MCF 10A (cell line): Measurements from ENCODE around the gene TYRP1. TPM values are rescaled to one million over a fixed set of nuclear protein-coding genes. Genes with fewer than 3 reads are reported as not detected.

Experiments
- BruUV-seq: library from RNA; stranded (reverse); fragments of 400-500 nt; replicated peaks from 2 replicates; lab custom pipeline; 2021; lab: Mats Ljungman, UMichigan
- CTCF ChIA-PET: fragments of 300-600 bp; sonication (Branson Sonifier 250); formaldehyde crosslinking; extraction: SDS; loops from one replicate; lab custom pipeline; 2021; ENCODE audit warnings: antibody characterized with exemption, inconsistent platforms; lab: Yijun Ruan, JAX
- POLR2A ChIA-PET: fragments of 300-600, 350-650 bp; sonication (Branson Sonifier 250); formaldehyde crosslinking; extraction: SDS; loops from one replicate; lab custom pipeline; 2020; ENCODE audit warnings: antibody characterized with exemption, inconsistent platforms; lab: Yijun Ruan, JAX
- DNase-seq: peaks from one replicate; pipeline ENCODE4 v3.0.0-alpha.2; 2018; ENCODE audit not compliant: unreplicated experiment
- H3K27ac Mint-ChIP-seq: one replicate; pipeline ENCODE4 v1.8.0; 2022; ENCODE audit warnings: mild to moderate bottlenecking, low read depth, mixed read lengths; ENCODE audit not compliant: unreplicated experiment
- H3K27me3 Mint-ChIP-seq: one replicate; pipeline ENCODE4 v1.8.0; 2022; ENCODE audit warnings: mixed read lengths; ENCODE audit not compliant: insufficient read depth, unreplicated experiment
- H3K36me3 Mint-ChIP-seq: one replicate; pipeline ENCODE4 v1.8.0; 2022; ENCODE audit warnings: mild to moderate bottlenecking, moderate library complexity, mixed read lengths; ENCODE audit not compliant: insufficient read depth, unreplicated experiment
- H3K4me1 Mint-ChIP-seq: one replicate; pipeline ENCODE4 v1.8.0; 2022; ENCODE audit warnings: mixed read lengths; ENCODE audit not compliant: insufficient read depth, unreplicated experiment
- H3K4me3 Mint-ChIP-seq: one replicate; pipeline ENCODE4 v1.8.0; 2022; ENCODE audit warnings: mild to moderate bottlenecking, moderate library complexity, mixed read lengths; ENCODE audit not compliant: unreplicated experiment
- H3K9me3 Mint-ChIP-seq: one replicate; pipeline ENCODE4 v1.8.0; 2022; ENCODE audit warnings: mixed read lengths; ENCODE audit not compliant: unreplicated experiment
- CTCF ChIP-seq: fragments of 200-600 bp; IDR thresholded peaks from one replicate; pipeline ENCODE4 v1.8.0; 2022; ENCODE audit warnings: antibody characterized with exemption, mild to moderate bottlenecking; ENCODE audit not compliant: unreplicated experiment
- intact Hi-C: fragments of 100-400 bp; cut with micrococcal nuclease; formaldehyde crosslinking; loops from 2 replicates; pipeline ENCODE4 v1.14.1; 2022
- total RNA-seq: library from RNA; stranded (reverse); gene quantifications from 2 replicates; pipeline ENCODE4 v1.2.3, GENCODE V29; 2022

TYRP1 gene
- total RNA-seq, 1 experiment from 2014 or later: not detected

DNA sequence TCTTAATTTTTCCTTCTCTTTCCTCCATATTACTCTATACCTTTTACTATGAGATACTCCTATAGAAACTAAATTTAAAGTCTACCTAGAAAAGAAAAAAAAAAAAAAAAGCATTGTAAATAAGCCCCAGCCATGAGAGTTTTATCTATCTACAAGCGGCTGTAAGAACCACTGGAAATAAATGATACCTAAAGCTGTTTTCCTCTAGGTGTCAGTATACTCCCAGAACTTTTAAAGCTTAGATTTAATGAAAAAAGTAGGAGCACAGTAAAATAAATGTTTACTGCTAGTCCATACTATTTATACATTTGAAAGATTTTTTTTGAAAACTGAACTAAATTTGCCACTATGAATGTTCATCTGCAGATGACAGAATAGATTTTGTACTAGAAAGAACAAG, 26.2 kb downstream of the TYRP1 start:
- DNase-seq: peak; percentile 35
- intact Hi-C loops: loop anchor here (1.0 kb wide), 1 partner anchor 369 kb away; no protein-coding TSS in a partner anchor

DNA sequence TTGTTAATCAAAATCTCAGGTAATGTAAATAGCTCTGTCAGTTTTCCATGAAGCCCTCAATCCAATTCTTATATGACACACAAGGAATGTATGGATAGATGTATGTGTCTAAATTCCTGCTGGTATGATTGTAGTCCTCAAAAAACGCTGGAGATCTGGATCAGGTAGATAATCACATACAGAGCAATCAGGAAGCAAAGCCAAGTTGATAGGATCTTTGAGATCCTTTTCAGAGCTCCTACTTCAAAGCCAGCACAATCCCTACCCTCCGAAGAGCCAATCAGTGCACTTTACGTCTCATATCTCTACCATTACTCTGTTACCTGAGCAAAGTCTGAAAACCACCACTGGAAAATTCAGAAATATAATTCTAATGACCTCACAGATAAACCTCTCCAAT, 27.4 kb downstream of the TYRP1 start:
- Mint-ChIP-seq H3K4me1 (peaks cover 32% of the 10 kb centered on the region), H3K27me3 (no peaks in the 10 kb centered on the region), H3K36me3 (no peaks in the 10 kb centered on the region), H3K27ac (no peak overlapping the region), H3K4me3 (no peak overlapping the region), H3K9me3 (no peaks in the 10 kb centered on the region)
- BruUV-seq: no TSS peak
- TF ChIP-seq CTCF: no peak
- ChIA-PET POLR2A (interaction anchor here (1.6 to 2.3 kb wide), 2 partner anchors 56 to 164 kb away, joined by 6 to 8 read pairs; no protein-coding TSS in a partner anchor), CTCF (interaction anchor here (0.6 to 3.0 kb wide), 7 partner anchors 16 to 384 kb away, joined by 3 to 39 read pairs (median 7); no protein-coding TSS in a partner anchor)
- intact Hi-C loops: loop anchor here (5.0 kb wide), 2 partner anchors 312 to 692 kb away; no protein-coding TSS in a partner anchor
- DNase-seq: no peak

More for the DNA sequence above, 26.2 kb downstream of the TYRP1 start:
- ChIA-PET CTCF (interaction anchor here (0.6 to 3.0 kb wide), 29 partner anchors 9 to 1807 kb away, joined by 3 to 39 read pairs (median 6); partner anchors contain the start of gene LURAP1L), POLR2A (interaction anchor here (0.6 to 2.3 kb wide), 3 partner anchors 57 to 969 kb away, joined by 4 to 8 read pairs (median 6); no protein-coding TSS in a partner anchor)
- BruUV-seq: no TSS peak
- peaks cover 32% of the 10 kb centered on the region for H3K4me1 Mint-ChIP-seq
- TF ChIP-seq CTCF: peak; percentile 31
- H3K27ac Mint-ChIP-seq: no peak overlapping the region
- no peaks in the 10 kb centered on the region for H3K27me3 Mint-ChIP-seq
- no peak overlapping the region for H3K4me3 Mint-ChIP-seq
- no peaks in the 10 kb centered on the region for H3K9me3 Mint-ChIP-seq
- H3K36me3 Mint-ChIP-seq: no peaks in the 10 kb centered on the region

DNA sequence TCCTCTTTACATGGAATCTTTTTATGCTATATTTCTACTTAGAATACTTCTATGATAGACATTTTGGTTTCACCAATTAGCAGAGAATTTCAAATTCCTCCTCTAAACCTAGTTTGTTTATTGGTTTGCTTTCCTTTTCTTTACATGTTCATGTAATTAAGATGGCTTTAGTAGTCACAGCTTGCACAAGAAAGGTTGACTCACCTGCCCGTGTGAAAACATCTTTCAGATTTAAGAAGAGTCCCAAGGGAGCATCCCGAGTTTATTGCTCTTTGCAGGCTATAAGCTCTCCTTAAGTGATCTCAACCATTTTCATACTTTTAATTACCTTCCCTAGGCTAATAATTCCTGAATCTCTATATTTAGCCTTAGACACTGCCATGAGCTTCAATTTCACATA, 28.9 kb downstream of the TYRP1 start:
- Mint-ChIP-seq H3K27ac (peak overlapping the region; percentile 67), H3K9me3 (no peaks in the 10 kb centered on the region), H3K4me3 (no peak overlapping the region), H3K27me3 (no peaks in the 10 kb centered on the region), H3K4me1 (peaks cover 32% of the 10 kb centered on the region), H3K36me3 (no peaks in the 10 kb centered on the region)
- peak; percentile 69 for DNase-seq
- no peak for TF ChIP-seq CTCF
- POLR2A ChIA-PET: interaction anchor here (0.5 to 3.7 kb wide), 10 partner anchors 13 to 370 kb away, joined by 3 to 29 read pairs (median 4); partner anchors contain the start of gene LURAP1L
- no TSS peak for BruUV-seq
- CTCF ChIA-PET: interaction anchor here (0.6 to 9.4 kb wide), 22 partner anchors 10 to 1373 kb away, joined by 3 to 131 read pairs (median 4); partner anchors contain the start of gene LURAP1L
- intact Hi-C loops: loop anchor here (2.0 to 5.0 kb wide), 3 partner anchors 93 to 690 kb away; no protein-coding TSS in a partner anchor

DNA sequence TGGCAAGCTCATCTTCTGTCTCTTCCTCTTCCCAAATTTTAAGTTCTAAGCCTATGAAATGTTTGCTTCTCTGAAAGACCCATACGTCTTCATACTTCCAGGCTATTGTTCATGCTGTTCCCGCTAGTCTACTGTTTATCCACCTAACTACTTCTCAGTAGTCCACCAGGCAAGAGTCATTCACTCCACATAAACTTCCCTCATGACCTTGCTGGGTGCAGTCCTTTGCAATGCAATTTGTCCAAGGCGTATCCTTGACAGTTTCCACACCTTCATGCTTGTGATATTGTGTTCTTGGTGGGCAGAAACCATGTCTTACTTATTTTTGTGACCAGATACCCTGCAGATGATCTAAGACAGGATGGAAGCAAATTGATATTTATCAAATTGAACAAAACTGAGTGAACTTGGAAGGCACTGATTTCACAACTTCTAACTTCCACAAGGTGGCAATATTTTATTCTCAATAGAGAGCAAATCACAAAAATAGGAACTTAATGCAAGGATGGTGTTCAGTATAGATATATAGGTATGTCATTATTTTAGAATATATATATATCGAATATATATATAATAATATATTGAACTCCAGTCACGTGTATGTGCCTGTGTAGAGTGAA, 30.3 kb downstream of the TYRP1 start:
- Mint-ChIP-seq H3K36me3 (no peaks in the 10 kb centered on the region), H3K4me1 (peaks cover 29% of the 10 kb centered on the region), H3K4me3 (no peak overlapping the region), H3K27ac (no peak overlapping the region), H3K9me3 (no peaks in the 10 kb centered on the region), H3K27me3 (no peaks in the 10 kb centered on the region)
- TF ChIP-seq CTCF: peak; percentile 59
- ChIA-PET POLR2A (interaction anchor here (0.7 to 3.7 kb wide), 7 partner anchors 50 to 162 kb away, joined by 3 to 29 read pairs (median 9); partner anchors contain the start of gene LURAP1L), CTCF (interaction anchor here (0.6 to 9.4 kb wide), 48 partner anchors 9 to 1244 kb away, joined by 3 to 131 read pairs (median 4); partner anchors contain the start of gene LURAP1L)
- peak; percentile 35 for DNase-seq
- no TSS peak for BruUV-seq
- intact Hi-C loops: loop anchor here (1.0 to 5.0 kb wide), 7 partner anchors 53 to 689 kb away; no protein-coding TSS in a partner anchor
